GM12872 (cell line): ENCODE measurements around the gene CLPSL2.

Experiments used
- CTCF ChIP-seq: IDR thresholded peaks from 3 replicates; pipeline ENCODE4 v1.5.1; 2011; ENCODE audit warnings: low read depth, mild to moderate bottlenecking, low read length, moderate library complexity; ENCODE audit not compliant: insufficient read depth

Gene CLPSL2

GRCh38 chr6:35776364-35777215, at the start of gene CLPSL2:
CLPSL2 (plus strand) TSS chr6:35776598; CDS start chr6:35776619, 21 bp downstream.
- no peak for TF ChIP-seq CTCF

GRCh38 chr6:35727231-35727934, 49.0 kb upstream of the CLPSL2 start:
- no peak for TF ChIP-seq CTCF

- no peak for TF ChIP-seq CTCF
Observed at GRCh38 chr6:35727935-35728682, 48.3 kb upstream of the CLPSL2 start.

DNA sequence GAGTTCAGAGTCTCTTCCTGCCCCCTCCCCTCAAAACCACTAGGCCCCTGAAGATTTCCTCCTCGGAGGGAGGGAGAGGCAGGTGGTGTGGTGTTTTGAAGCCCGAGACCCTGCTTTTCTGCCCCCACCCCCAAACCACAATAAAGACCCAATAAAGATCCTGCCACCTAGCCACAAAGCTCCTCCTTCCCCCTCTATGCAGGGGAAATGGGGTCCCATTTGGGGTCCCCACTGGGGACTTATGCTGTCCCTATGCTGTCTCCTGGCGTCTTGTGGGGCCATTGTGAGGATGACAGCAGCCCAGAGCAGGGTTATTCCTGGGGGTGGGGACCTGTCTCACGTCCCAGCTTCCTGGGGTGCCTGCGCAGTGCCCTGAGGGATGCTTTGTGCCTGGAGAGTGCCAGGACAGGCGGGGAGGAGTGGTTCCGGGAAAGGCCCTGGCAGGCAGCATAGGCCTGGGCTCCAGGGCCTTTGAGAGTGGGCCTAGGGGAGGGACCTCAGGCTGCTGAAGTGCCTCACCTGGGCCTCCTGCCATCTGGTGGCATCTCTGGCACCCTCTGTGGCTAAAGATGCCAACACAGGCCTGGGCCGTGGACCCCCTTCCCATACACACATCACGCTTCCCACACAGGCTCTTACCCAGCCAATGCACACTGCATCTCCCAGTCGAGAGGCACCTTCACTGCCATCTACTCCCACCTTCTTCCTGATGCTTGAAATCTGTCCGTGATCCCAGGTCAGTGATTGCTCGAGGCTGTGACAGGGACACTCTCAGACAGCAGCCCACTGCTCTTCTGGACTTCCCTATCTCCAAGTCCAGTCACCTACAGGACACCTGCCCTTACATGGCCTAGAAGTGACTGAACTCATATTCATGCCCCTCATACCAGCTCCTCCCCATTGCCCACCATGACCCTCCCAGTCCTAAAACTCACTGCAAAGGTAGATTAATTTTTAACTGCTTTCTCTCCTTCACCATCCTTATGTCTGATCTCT, 47.4 kb upstream of the CLPSL2 start:
- TF ChIP-seq CTCF, result 0 out of 3 replicates have a peak, but pooled peaks have one; percentile 19

DNA sequence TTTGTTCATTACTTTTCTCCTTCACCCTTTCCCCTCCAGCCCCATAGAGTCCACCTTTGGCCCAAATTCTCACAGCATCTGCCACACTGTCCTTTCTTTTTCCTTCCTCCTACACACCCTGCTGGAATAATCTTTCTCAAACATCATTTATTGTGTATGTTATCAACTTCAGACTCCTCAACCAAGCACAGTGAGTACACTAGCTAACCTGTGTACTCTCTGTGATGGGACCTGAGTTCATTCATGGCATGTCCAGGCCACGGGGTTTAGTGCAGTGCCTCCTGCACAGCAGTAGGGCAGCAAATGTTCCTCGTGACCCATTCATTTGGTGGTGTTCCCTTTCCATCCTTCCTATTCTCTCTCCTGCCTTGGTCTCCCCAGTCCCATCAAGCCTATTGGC, 46.7 kb upstream of the CLPSL2 start:
- TF ChIP-seq CTCF, result no peak

- TF ChIP-seq CTCF, result no peak
Observed at GRCh38 chr6:35730745-35731413, 45.5 kb upstream of the CLPSL2 start.
